Nephron progenitor cell (in vitro differentiated cells): Measurements from ENCODE around the gene VMO1.

Experiments
- DNase-seq: peaks from one replicate; pipeline ENCODE4 v3.0.0; 2021
- H3K27ac Mint-ChIP-seq: 2 replicates; pipeline ENCODE4 v1.8.0; 2021; ENCODE audit warnings: mild to moderate bottlenecking, moderate library complexity, mixed read lengths
- H3K27me3 Mint-ChIP-seq: 2 replicates; pipeline ENCODE4 v1.8.0; 2021; ENCODE audit warnings: mild to moderate bottlenecking, low read depth, mixed read lengths; ENCODE audit not compliant: poor library complexity
- H3K36me3 Mint-ChIP-seq: 2 replicates; pipeline ENCODE4 v1.8.0; 2021; ENCODE audit warnings: low read depth, mixed read lengths
- H3K4me1 Mint-ChIP-seq: 2 replicates; pipeline ENCODE4 v1.8.0; 2021; ENCODE audit warnings: mixed read lengths
- H3K4me3 Mint-ChIP-seq: 2 replicates; pipeline ENCODE4 v1.8.0; 2021; ENCODE audit warnings: mild to moderate bottlenecking, moderate library complexity, mixed read lengths
- H3K9me3 Mint-ChIP-seq: 2 replicates; pipeline ENCODE4 v1.8.0; 2021; ENCODE audit warnings: mild to moderate bottlenecking, moderate library complexity, mixed read lengths
- TF ChIP-seq, protein P1 (sequence below): fragments of 200-600 bp; sonication (generic); IDR thresholded peaks from 2 replicates; pipeline ENCODE4 v1.5.0; 2021; ENCODE audit warnings: antibody characterized with exemption

Gene VMO1

DNA sequence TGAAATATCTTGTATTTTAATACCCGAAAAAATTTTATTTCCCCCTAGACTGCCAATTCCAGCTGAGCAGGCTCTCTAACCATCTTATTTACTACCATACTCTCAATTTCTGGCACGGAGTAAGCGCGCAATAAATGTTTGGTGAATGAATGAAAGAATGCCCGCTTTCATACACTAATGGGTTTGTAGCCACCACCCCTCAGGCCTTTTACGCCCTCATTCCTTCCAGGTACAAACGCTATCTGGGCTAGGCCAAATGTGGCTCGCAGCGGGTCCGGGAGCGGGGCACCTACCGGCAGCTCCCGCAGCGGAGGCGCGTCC lies 20.3 kb upstream of the VMO1 start:
- peak overlapping the region; percentile 81 for H3K4me3 Mint-ChIP-seq
- TF ChIP-seq, protein P1, sequence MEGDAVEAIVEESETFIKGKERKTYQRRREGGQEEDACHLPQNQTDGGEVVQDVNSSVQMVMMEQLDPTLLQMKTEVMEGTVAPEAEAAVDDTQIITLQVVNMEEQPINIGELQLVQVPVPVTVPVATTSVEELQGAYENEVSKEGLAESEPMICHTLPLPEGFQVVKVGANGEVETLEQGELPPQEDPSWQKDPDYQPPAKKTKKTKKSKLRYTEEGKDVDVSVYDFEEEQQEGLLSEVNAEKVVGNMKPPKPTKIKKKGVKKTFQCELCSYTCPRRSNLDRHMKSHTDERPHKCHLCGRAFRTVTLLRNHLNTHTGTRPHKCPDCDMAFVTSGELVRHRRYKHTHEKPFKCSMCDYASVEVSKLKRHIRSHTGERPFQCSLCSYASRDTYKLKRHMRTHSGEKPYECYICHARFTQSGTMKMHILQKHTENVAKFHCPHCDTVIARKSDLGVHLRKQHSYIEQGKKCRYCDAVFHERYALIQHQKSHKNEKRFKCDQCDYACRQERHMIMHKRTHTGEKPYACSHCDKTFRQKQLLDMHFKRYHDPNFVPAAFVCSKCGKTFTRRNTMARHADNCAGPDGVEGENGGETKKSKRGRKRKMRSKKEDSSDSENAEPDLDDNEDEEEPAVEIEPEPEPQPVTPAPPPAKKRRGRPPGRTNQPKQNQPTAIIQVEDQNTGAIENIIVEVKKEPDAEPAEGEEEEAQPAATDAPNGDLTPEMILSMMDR: no peak

DNA sequence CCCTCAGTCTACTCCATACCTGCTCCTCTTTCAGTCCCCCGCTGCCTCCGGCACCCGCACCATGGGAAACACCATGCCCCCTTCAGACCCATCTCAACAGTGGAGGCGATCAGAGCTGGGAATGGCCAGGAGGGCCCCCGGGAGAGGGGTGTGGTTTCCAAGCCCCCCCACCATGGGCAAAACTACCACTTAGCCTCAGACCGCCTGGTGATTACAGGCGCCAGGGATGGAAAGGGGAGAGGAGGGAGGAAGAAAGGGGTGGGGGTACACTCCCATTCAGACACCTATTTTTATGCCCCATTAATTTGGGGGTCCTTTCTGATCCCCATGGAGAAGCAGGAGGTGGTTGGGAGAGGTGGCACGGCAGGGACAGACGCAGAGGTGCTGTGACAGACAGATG lies 16.1 kb upstream of the VMO1 start, which contains the start of gene C17orf114:
Gene C17orf114, minus strand, starts transcription at position 101 of the 400 bp plus-strand sequence.
- H3K36me3 Mint-ChIP-seq: peaks cover 23% of the 10 kb centered on the region
- peak within 1 kb of the TSS; percentile 53 for H3K27ac Mint-ChIP-seq
- H3K9me3 Mint-ChIP-seq: no peaks in the 10 kb centered on the region
- H3K4me1 Mint-ChIP-seq: peaks cover 24% of the 10 kb centered on the region
- TF ChIP-seq, protein P1: no peak
- H3K4me3 Mint-ChIP-seq: no peak within 1 kb of the TSS
- no peaks in the 10 kb centered on the region for H3K27me3 Mint-ChIP-seq
- no peak for DNase-seq

More for the DNA sequence above, 20.3 kb upstream of the VMO1 start:
- H3K9me3 Mint-ChIP-seq: no peaks in the 10 kb centered on the region
- DNase-seq: no peak
- H3K36me3 Mint-ChIP-seq: peaks cover 27% of the 10 kb centered on the region
- no peaks in the 10 kb centered on the region for H3K27me3 Mint-ChIP-seq
- no peak overlapping the region for H3K27ac Mint-ChIP-seq
- peaks cover 36% of the 10 kb centered on the region for H3K4me1 Mint-ChIP-seq

DNA sequence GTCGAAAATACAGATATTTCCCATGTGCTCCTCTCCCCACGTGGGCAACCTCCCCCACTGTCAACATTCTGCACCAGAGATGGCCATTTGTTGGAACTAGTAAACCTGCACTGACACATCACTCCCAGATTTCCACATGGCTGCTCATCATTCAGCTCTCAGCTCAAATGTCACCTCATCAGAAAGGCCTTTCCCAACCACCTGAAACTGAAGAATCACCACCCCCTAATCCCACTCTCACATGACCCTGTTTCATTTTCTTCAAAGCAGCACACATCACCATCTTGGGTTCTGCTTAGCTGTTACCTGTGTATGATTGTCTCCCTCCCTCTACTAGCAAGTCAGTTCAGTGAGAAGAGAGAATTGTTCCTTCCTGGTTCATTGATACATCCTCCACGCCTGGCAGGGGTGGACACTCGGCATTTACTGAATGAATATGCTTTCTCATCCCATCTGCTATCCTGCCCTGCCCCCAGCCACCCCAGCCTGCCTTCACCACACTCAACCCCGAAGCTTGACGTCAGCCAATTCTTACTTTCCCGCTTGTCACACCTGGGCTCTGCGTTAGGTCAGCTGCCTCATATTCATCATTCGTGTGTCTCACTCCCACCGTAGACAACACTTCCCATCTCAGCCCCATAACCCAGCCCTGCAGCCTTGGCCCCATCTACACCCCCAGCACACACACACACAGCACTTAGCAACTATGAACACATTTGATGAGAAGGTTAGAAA lies 14.5 kb upstream of the VMO1 start:
- no peak for DNase-seq
- H3K4me1 Mint-ChIP-seq: peaks cover 31% of the 10 kb centered on the region
- H3K27ac Mint-ChIP-seq: peak overlapping the region; percentile 86
- H3K4me3 Mint-ChIP-seq: peak overlapping the region; percentile 56
- no peaks in the 10 kb centered on the region for H3K27me3 Mint-ChIP-seq
- TF ChIP-seq, protein P1: no peak
- peaks cover 4% of the 10 kb centered on the region for H3K9me3 Mint-ChIP-seq
- H3K36me3 Mint-ChIP-seq: peaks cover 29% of the 10 kb centered on the region

DNA sequence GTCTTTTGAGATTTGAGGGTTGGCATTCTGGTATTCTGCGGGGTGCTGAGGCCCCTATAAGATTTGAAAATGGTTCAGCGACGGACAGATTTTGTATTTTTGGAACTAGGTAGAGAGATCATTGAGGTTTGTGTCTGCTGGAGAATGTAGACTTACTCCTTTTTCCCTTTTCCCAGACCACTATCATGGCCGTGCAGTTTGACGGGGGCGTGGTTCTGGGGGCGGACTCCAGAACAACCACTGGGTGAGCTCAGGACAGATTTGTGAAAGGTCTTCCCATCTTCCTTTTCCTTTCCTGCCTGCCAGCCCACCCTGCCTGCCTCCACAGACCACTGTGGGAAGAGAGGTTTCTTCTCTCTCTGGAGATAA lies 10.4 kb upstream of the VMO1 start:
- H3K27ac Mint-ChIP-seq: peak overlapping the region; percentile 99
- DNase-seq: peak; percentile 57
- TF ChIP-seq, protein P1: no peak
- peaks cover 25% of the 10 kb centered on the region for H3K27me3 Mint-ChIP-seq
- peaks cover 26% of the 10 kb centered on the region for H3K4me1 Mint-ChIP-seq
- peaks cover 26% of the 10 kb centered on the region for H3K36me3 Mint-ChIP-seq
- H3K9me3 Mint-ChIP-seq: peaks cover 19% of the 10 kb centered on the region
- peak overlapping the region; percentile 100 for H3K4me3 Mint-ChIP-seq

DNA sequence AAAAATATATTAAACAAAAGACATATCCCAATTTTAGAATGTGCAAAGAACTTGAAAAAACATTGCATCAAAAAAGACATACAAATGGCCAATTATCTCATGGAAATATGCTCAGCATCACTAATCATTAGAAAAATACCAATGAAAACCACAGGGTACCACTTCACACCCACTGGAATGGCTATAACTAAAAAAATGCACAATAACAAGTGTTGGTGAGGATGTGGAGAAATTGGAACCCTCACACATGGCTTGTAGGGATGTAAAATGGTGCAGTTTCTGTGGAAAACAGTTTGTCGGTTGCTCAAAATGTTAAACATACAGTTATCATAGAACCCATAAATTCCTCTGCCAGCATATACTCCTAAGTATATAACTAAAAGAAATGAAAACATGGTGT lies 9.0 kb upstream of the VMO1 start:
- Mint-ChIP-seq H3K4me3 (no peak overlapping the region), H3K9me3 (peaks cover 19% of the 10 kb centered on the region), H3K27ac (no peak overlapping the region), H3K27me3 (peaks cover 33% of the 10 kb centered on the region), H3K4me1 (peaks cover 20% of the 10 kb centered on the region), H3K36me3 (peaks cover 21% of the 10 kb centered on the region)
- DNase-seq: no peak
- TF ChIP-seq, protein P1: no peak

DNA sequence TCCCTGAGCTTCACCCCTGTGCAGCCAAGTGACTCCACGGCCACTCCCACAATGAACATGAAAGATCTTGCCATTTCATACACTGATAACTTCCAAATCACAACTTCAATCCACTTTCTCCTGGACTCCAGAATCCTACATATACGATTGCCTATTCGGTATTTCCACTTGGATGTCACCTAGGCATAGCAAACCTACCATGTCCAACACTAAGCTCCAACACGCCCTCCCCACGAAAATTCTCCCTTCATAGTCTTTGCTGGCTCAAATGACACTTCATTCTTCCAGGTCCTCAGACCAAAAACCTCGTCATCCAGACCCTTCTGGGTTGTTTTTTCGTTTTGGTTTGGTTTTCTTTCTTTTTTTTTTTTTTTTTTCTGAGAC lies 4.5 kb upstream of the VMO1 start:
- Mint-ChIP-seq H3K4me1 (peaks cover 41% of the 10 kb centered on the region), H3K9me3 (peaks cover 15% of the 10 kb centered on the region), H3K27me3 (peaks cover 52% of the 10 kb centered on the region), H3K36me3 (peaks cover 1% of the 10 kb centered on the region), H3K27ac (no peak overlapping the region), H3K4me3 (peak overlapping the region; percentile 88)
- TF ChIP-seq, protein P1: no peak
- DNase-seq: no peak
